ENCODE results near the gene ACP7.
"Not testable (repeated sequence)": the region's sequence is repeated elsewhere in the genome, so short reads cannot be mapped to it uniquely, and the experiment has no call there.

The ACP7 gene

GRCh38 chr19:39109641-39110040 lies 25.5 kb downstream of the ACP7 start:
- 0 out of 2 replicates have a peak, but pooled peaks cover 2% of the 10 kb centered on the region for H3K4me1 ChIP-seq (ENCODE audit: control insufficient read depth, insufficient read depth, low read length)
- H3K9ac ChIP-seq (ENCODE audit: low read depth, low read length), result no peak overlapping the region
- H3K27ac ChIP-seq (ENCODE audit: low read depth, low read length), result no peak overlapping the region
- H3K4me3 ChIP-seq (ENCODE audit: low read depth, low read length), result no peak overlapping the region
- no peaks in the 10 kb centered on the region for H3K9me3 ChIP-seq (ENCODE audit: control insufficient read depth, insufficient read depth, low read length)
- H3K27me3 ChIP-seq (ENCODE audit: control insufficient read depth, insufficient read depth, low read length), result no peaks in the 10 kb centered on the region
- H3K36me3 ChIP-seq (ENCODE audit: control insufficient read depth, insufficient read depth, low read length), result no peaks in the 10 kb centered on the region

- no peaks in the 10 kb centered on the region for H3K9me3 ChIP-seq (ENCODE audit: control insufficient read depth, insufficient read depth, low read length)
- H3K9ac ChIP-seq (ENCODE audit: low read depth, low read length), result no peak overlapping the region
- no peaks in the 10 kb centered on the region for H3K36me3 ChIP-seq (ENCODE audit: control insufficient read depth, insufficient read depth, low read length)
- no peak overlapping the region for H3K27ac ChIP-seq (ENCODE audit: low read depth, low read length)
- H3K4me1 ChIP-seq (ENCODE audit: control insufficient read depth, insufficient read depth, low read length), result 0 out of 2 replicates have a peak, but pooled peaks cover 2% of the 10 kb centered on the region
- H3K4me3 ChIP-seq (ENCODE audit: low read depth, low read length), result no peak overlapping the region
- H3K27me3 ChIP-seq (ENCODE audit: control insufficient read depth, insufficient read depth, low read length), result no peaks in the 10 kb centered on the region
Measured at GRCh38 chr19:39110263-39110967, 26.2 kb downstream of the ACP7 start.

- H3K4me1 ChIP-seq (ENCODE audit: control insufficient read depth, insufficient read depth, low read length), result no peaks in the 10 kb centered on the region
- no peak overlapping the region for H3K4me3 ChIP-seq (ENCODE audit: low read depth, low read length)
- H3K9ac ChIP-seq (ENCODE audit: low read depth, low read length), result no peak overlapping the region
- H3K27me3 ChIP-seq (ENCODE audit: control insufficient read depth, insufficient read depth, low read length), result no peaks in the 10 kb centered on the region
- no peaks in the 10 kb centered on the region for H3K9me3 ChIP-seq (ENCODE audit: control insufficient read depth, insufficient read depth, low read length)
- H3K27ac ChIP-seq (ENCODE audit: low read depth, low read length), result no peak overlapping the region
- H3K36me3 ChIP-seq (ENCODE audit: control insufficient read depth, insufficient read depth, low read length), result no peaks in the 10 kb centered on the region
Measured at GRCh38 chr19:39111593-39112199, 27.5 kb downstream of the ACP7 start.

- H3K9ac ChIP-seq (ENCODE audit: low read depth, low read length), result no peak overlapping the region
- no peak overlapping the region for H3K4me3 ChIP-seq (ENCODE audit: low read depth, low read length)
- H3K36me3 ChIP-seq (ENCODE audit: control insufficient read depth, insufficient read depth, low read length), result no peaks in the 10 kb centered on the region
- H3K9me3 ChIP-seq (ENCODE audit: control insufficient read depth, insufficient read depth, low read length), result no peaks in the 10 kb centered on the region
- H3K27ac ChIP-seq (ENCODE audit: low read depth, low read length), result no peak overlapping the region
- H3K4me1 ChIP-seq (ENCODE audit: control insufficient read depth, insufficient read depth, low read length), result no peaks in the 10 kb centered on the region
- no peaks in the 10 kb centered on the region for H3K27me3 ChIP-seq (ENCODE audit: control insufficient read depth, insufficient read depth, low read length)
Measured at GRCh38 chr19:39112338-39112890, 28.2 kb downstream of the ACP7 start.

- Histone ChIP-seq H3K27ac (ENCODE audit: low read depth, low read length) (no peak overlapping the region), H3K4me3 (ENCODE audit: low read depth, low read length) (no peak overlapping the region), H3K27me3 (ENCODE audit: control insufficient read depth, insufficient read depth, low read length) (no peaks in the 10 kb centered on the region)
Measured at GRCh38 chr19:39113199-39113598, 29.0 kb downstream of the ACP7 start.

GRCh38 chr19:39115105-39115847 lies 31.1 kb downstream of the ACP7 start:
- no peak overlapping the region for H3K4me3 ChIP-seq (ENCODE audit: low read depth, low read length)
- no peaks in the 10 kb centered on the region for H3K36me3 ChIP-seq (ENCODE audit: control insufficient read depth, insufficient read depth, low read length)
- H3K27ac ChIP-seq (ENCODE audit: low read depth, low read length), result no peak overlapping the region
- no peak overlapping the region for H3K9ac ChIP-seq (ENCODE audit: low read depth, low read length)
- no peaks in the 10 kb centered on the region for H3K9me3 ChIP-seq (ENCODE audit: control insufficient read depth, insufficient read depth, low read length)
- H3K4me1 ChIP-seq (ENCODE audit: control insufficient read depth, insufficient read depth, low read length), result no peaks in the 10 kb centered on the region
- no peaks in the 10 kb centered on the region for H3K27me3 ChIP-seq (ENCODE audit: control insufficient read depth, insufficient read depth, low read length)

More at GRCh38 chr19:39113199-39113598, 29.0 kb downstream of the ACP7 start:
- H3K36me3 ChIP-seq (ENCODE audit: control insufficient read depth, insufficient read depth, low read length), result no peaks in the 10 kb centered on the region
- no peak overlapping the region for H3K9ac ChIP-seq (ENCODE audit: low read depth, low read length)
- no peaks in the 10 kb centered on the region for H3K4me1 ChIP-seq (ENCODE audit: control insufficient read depth, insufficient read depth, low read length)
- H3K9me3 ChIP-seq (ENCODE audit: control insufficient read depth, insufficient read depth, low read length), result no peaks in the 10 kb centered on the region

GRCh38 chr19:39117023-39117422 lies 32.9 kb downstream of the ACP7 start:
- not testable (repeated sequence) for H3K27me3 ChIP-seq (ENCODE audit: control insufficient read depth, insufficient read depth, low read length); H3K9me3 ChIP-seq (ENCODE audit: control insufficient read depth, insufficient read depth, low read length); H3K4me1 ChIP-seq (ENCODE audit: control insufficient read depth, insufficient read depth, low read length); H3K36me3 ChIP-seq (ENCODE audit: control insufficient read depth, insufficient read depth, low read length); H3K4me3 ChIP-seq (ENCODE audit: low read depth, low read length); H3K9ac ChIP-seq (ENCODE audit: low read depth, low read length); H3K27ac ChIP-seq (ENCODE audit: low read depth, low read length)

- no peaks in the 10 kb centered on the region for H3K27me3 ChIP-seq (ENCODE audit: control insufficient read depth, insufficient read depth, low read length)
- H3K27ac ChIP-seq (ENCODE audit: low read depth, low read length), result no peak overlapping the region
- peaks cover 11% of the 10 kb centered on the region for H3K4me1 ChIP-seq (ENCODE audit: control insufficient read depth, insufficient read depth, low read length)
- no peak overlapping the region for H3K4me3 ChIP-seq (ENCODE audit: low read depth, low read length)
- no peaks in the 10 kb centered on the region for H3K9me3 ChIP-seq (ENCODE audit: control insufficient read depth, insufficient read depth, low read length)
- H3K36me3 ChIP-seq (ENCODE audit: control insufficient read depth, insufficient read depth, low read length), result no peaks in the 10 kb centered on the region
- H3K9ac ChIP-seq (ENCODE audit: low read depth, low read length), result no peak overlapping the region
Measured at GRCh38 chr19:39119830-39120229, 35.7 kb downstream of the ACP7 start.

- no peaks in the 10 kb centered on the region for H3K36me3 ChIP-seq (ENCODE audit: control insufficient read depth, insufficient read depth, low read length)
- no peak overlapping the region for H3K4me3 ChIP-seq (ENCODE audit: low read depth, low read length)
- no peak overlapping the region for H3K9ac ChIP-seq (ENCODE audit: low read depth, low read length)
- no peaks in the 10 kb centered on the region for H3K27me3 ChIP-seq (ENCODE audit: control insufficient read depth, insufficient read depth, low read length)
- H3K9me3 ChIP-seq (ENCODE audit: control insufficient read depth, insufficient read depth, low read length), result no peaks in the 10 kb centered on the region
- peaks cover 17% of the 10 kb centered on the region for H3K4me1 ChIP-seq (ENCODE audit: control insufficient read depth, insufficient read depth, low read length)
- H3K27ac ChIP-seq (ENCODE audit: low read depth, low read length), result no peak overlapping the region
Measured at GRCh38 chr19:39122934-39123731, 39.0 kb downstream of the ACP7 start.

- Histone ChIP-seq H3K4me1 (ENCODE audit: control insufficient read depth, insufficient read depth, low read length) (peaks cover 17% of the 10 kb centered on the region), H3K36me3 (ENCODE audit: control insufficient read depth, insufficient read depth, low read length) (no peaks in the 10 kb centered on the region; the same call in 1 of the 2 replicates), H3K9ac (ENCODE audit: low read depth, low read length) (peak overlapping the region; percentile 26), H3K4me3 (ENCODE audit: low read depth, low read length) (peak overlapping the region; percentile 20; the same call in 1 of the 2 replicates), H3K9me3 (ENCODE audit: control insufficient read depth, insufficient read depth, low read length) (no peaks in the 10 kb centered on the region), H3K27me3 (ENCODE audit: control insufficient read depth, insufficient read depth, low read length) (no peaks in the 10 kb centered on the region), H3K27ac (ENCODE audit: low read depth, low read length) (peak overlapping the region; percentile 89)
Measured at GRCh38 chr19:39124136-39124764, 40.1 kb downstream of the ACP7 start.
